ENCODE results near the gene TECPR2.

DNA sequence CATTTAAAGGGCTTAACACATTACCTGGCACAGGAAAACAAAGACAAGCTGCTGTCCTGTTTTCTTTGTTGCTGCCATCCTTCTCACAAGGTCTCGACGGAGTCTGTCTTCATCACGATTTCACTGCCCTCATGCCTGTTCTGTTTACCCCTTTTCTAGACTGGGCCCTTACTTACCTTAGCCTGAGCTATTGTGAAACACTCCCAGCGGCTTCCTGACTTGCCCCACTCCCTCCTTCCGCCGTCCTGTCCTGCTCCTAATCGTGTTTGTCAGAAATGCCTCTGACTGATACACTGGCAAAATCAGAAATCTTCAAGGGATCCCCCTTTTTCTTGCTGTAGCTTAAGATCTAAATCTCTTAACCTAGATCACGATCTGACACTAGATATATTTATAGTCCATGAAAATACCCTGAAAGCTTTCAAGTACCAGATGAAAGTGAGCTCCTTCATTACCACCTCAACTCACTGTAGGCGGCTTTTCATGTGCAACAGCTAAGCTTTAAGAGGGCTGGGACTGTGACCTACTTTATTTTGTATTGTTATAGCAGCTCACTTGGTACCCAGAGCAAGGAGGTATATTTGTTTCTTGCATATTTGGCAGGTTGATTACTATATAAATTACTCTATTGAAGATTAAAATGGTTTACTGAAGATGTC is 32.1 kb downstream of the TECPR2 start:
- TF ChIP-seq SIN3A (IDR thresholded peaks at IDR 0.05; ENCODE audit: borderline replicate concordance, insufficient read depth, low read length) (no peak), POLR2AphosphoS5 (IDR thresholded peaks at IDR 0.05; ENCODE audit: low read depth, low read length) (no peak), TAF1 (IDR thresholded peaks at IDR 0.05; ENCODE audit: borderline replicate concordance, insufficient read depth, low read length) (no peak), FOXP2 (optimal IDR thresholded peaks at IDR 0.05; ENCODE audit: borderline replicate concordance, extremely low read depth, extremely low read length, insufficient read depth) (no peak)
- TF ChIP-seq, protein P1, sequence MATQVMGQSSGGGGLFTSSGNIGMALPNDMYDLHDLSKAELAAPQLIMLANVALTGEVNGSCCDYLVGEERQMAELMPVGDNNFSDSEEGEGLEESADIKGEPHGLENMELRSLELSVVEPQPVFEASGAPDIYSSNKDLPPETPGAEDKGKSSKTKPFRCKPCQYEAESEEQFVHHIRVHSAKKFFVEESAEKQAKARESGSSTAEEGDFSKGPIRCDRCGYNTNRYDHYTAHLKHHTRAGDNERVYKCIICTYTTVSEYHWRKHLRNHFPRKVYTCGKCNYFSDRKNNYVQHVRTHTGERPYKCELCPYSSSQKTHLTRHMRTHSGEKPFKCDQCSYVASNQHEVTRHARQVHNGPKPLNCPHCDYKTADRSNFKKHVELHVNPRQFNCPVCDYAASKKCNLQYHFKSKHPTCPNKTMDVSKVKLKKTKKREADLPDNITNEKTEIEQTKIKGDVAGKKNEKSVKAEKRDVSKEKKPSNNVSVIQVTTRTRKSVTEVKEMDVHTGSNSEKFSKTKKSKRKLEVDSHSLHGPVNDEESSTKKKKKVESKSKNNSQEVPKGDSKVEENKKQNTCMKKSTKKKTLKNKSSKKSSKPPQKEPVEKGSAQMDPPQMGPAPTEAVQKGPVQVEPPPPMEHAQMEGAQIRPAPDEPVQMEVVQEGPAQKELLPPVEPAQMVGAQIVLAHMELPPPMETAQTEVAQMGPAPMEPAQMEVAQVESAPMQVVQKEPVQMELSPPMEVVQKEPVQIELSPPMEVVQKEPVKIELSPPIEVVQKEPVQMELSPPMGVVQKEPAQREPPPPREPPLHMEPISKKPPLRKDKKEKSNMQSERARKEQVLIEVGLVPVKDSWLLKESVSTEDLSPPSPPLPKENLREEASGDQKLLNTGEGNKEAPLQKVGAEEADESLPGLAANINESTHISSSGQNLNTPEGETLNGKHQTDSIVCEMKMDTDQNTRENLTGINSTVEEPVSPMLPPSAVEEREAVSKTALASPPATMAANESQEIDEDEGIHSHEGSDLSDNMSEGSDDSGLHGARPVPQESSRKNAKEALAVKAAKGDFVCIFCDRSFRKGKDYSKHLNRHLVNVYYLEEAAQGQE (IDR thresholded peaks at IDR 0.05; ENCODE audit: insufficient read depth in 1 of 2, low read depth in 2 of 2, low read length in 2 of 2), result no peak
